GM21737 (cell line): ENCODE data around the gene BCCIP.

Experiments used
- ATAC-seq: cut with Tn5 transposase; IDR thresholded peaks from one replicate; pipeline ENCODE4 v1.9.1; 2021; ENCODE audit warnings: mild to moderate bottlenecking, moderate library complexity; ENCODE audit not compliant: unreplicated experiment

BCCIP gene

DNA sequence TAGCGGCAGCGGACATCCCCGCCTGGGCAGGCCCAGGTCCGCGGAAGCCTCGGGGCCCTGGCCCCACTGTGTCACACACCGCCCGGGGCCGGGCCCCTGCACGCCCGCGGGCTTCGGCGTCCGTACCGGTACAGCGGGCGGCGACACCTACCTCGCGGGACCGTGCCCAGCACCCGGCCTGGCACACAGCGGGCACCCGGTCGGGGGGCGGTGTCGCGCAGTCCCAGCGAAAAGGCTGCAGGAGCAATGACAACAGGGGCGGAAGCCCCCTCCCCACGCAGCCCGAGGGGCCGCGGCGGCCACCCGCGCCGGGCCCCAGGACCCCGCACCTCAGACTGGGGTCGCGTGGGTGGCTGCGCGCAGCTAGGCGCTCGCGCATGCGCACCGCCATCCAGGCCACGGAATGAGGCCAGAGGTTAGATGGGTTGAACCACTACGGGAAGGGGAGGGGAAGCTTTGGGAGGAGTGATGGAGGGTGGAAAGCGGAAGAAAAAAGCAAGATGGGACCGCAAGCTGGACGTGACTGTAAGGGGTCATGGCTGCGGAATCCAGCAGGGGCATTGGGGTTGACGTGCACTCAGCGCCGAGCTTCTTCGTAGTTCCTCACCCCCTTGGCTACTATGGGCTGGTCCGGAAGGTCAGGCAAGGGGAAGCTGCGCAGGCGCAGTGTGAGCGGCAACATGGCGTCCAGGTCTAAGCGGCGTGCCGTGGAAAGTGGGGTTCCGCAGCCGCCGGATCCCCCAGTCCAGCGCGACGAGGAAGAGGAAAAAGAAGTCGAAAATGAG, at the start of gene BCCIP, which contains the start of gene UROS:
Gene BCCIP, plus strand, starts transcription at position 669 of the 785 bp plus-strand sequence. Its CDS starts 12 bp downstream, at position 681.
Gene UROS, minus strand, starts transcription at position 381 of the 785 bp plus-strand sequence. CDS start 6,759 bp downstream, outside the sequence.
- peak; percentile 70 for ATAC-seq

DNA sequence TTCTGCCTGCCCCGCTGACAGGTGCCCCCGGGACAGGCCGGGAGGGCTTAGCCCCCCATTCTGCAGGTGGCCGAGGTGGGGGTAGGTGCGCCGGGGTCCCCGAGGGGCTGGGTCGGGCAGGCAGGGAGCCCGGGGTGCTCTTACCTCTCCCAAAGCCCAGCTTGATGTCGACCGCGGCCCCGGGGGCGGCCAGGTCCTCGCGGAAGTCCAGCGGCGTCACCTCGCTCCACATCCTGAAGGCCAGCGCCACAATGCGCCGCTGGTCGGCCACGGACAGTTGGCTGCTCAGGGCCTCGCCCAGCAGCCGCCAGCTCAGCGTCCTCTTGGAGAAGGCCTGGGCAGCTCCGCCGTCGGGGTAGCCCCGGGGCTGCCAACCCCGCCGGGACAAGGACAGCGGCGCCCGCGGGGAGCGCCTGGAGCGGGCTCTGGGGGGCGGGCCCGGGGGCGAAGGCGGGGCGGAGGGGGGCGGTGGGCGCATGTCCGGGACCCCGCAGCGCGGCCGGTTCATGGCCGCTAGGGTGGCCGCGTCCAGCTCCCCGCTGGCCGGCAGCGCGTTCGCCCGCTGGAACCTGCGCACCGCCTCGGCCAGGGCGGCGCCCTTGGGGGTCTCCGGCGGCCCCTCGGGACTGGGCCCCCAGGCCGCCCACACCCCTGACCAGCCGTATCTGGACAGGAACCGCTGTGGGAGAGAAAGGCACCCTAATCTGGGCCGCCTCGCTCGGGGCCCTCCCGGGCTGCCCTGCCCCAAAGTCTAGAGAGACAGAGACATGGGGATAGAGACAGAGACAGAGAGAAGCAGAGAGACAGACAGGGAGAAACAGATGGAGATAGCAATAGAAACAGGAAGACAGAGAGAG, 49.4 kb upstream of the BCCIP start:
- no peak for ATAC-seq

DNA sequence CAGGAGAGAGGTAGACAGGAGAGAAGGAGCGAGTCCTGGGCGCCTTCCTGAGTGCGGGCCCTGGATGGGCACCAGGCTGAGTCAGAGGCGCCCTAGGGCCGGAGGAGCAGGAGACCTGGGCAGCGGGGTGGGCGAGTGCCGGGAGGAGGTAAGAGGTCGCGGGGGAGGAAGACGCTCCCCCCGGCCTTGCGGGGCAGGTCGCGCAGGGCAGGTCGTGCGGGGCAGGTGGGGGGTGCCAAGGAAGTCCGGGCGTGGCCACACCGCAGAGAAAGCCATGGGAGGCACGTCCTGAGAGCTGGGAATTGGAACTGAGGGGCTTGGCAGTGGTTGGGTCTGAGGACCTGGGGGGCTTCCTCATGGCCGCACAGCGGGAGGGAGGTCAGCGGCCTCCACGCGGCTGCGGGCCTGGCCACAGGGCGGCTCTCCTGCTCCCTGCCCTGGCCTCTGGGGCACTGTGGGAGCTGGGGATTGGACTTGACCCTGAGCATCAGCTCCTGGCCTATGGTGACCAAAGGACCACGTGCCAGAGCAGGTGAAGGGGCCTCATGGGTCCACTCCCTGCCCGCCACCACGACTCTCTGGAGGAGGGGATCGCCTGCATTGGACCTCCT, 48.7 kb upstream of the BCCIP start:
- no peak for ATAC-seq

DNA sequence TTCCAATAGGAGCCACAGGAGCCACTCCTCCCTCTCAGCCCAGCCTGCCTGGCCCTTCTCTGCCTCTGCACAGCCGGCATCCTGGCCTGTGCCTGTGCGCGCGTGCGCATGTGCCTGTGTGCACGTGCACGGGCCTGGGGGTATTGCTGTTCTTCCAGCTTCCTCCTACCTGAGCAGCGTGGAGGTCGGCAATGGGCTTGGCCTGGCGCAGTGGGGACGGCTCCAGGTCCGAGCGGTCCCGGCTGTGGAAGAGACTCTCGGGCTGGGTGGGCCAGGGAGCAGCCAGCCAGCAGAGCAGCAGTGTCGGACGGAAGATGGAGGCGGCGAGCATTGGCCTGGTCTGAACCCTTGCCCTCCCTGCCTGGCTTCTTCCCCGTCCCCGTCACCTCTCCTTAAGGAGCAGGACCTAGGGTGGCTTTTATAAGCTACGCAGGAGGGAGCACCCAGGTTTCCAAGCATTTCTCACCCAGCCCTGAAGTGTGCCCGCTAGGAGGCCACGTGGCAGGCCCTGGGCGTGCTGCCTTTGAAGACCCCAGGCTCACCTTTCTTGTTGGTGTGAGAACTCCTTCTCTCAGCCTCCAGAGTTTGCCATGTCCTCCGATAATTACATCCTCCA, 47.7 kb upstream of the BCCIP start, which contains the start of gene MMP21:
Gene MMP21, minus strand, starts transcription at position 331 of the 616 bp plus-strand sequence. Its CDS starts 0 bp downstream, at position 331.
- ATAC-seq, result no peak

DNA sequence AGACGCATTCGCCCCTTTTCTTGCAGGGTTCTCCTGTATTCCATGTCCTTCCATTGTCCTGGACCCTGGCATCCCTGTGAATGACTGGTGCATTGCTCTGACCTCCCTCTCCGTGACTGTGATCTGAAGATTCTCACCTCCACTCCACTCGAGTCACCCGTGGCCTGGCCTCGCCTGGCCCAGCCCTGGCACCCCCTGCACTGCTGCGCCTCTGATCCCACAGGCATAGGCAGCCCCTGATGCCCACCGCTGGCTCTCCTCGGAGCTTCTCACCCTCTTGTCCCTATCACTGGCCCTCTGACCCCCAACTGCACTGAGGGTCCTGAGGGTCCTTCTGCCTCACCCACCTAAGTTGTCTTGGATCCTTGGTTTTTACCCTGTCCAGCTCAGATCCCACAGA, 45.5 kb upstream of the BCCIP start:
- no peak for ATAC-seq

DNA sequence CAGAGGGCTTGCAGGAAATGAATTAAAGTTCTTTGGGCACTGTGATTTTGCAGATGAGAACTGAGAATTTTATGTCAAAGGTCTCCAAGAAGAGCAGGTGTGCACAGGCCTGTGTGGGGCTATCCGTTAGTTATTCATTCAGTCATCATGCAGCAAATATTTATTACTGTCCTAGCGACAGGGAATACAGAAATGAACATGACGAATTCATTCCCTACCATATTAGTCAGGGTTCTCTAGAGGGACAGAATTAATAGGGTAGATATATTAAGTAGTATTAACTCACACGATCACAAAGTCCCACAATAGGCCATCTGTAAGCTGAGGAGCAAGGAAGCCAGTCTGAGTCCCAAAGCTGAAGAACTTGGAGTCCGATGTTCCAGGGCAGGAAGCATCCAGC, 44.8 kb upstream of the BCCIP start:
- no peak for ATAC-seq

DNA sequence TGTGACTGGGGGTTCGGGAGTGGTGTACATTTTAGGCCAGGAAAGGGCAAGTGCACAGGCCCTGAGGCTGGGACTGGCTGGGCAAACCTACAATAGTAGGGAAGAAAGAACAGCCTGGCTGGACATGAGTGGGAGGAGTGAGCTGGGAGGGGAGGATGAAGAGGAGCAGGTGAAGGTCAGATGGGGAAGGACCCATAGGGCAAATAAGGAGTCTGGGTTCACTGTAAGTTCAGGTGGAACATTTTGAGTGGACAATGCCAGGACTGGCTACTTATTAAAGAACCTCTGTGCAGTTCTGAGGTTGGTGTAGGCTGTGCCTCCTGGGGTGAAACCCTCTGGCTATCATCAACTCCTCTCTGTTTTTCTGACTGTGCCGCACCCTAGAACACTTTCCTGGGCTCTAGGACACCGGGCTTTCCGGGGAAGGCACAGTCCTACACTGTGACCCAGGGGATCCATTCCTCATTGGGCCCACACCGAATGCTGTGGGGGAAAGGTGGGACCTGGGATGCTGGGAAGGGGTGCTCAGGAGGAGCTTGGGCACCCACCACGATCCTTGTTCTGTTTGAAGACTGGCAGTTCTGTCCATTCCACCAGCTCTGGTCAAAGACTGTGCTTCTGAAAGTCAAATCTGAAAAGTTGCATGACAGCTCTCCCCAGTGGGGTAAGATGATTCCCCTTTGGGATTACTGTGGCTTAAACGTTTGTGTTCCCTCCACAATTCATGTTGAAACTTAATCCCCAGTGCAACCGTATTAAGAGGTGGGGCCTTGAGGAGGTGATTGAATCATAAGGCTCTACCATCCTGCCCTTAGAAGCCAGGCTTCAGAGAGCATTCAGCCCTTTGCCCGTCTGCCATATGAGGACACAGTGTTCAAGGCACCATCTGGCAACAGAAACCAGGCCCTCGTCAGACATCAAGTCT, 43.7 kb upstream of the BCCIP start:
- ATAC-seq, result no peak

DNA sequence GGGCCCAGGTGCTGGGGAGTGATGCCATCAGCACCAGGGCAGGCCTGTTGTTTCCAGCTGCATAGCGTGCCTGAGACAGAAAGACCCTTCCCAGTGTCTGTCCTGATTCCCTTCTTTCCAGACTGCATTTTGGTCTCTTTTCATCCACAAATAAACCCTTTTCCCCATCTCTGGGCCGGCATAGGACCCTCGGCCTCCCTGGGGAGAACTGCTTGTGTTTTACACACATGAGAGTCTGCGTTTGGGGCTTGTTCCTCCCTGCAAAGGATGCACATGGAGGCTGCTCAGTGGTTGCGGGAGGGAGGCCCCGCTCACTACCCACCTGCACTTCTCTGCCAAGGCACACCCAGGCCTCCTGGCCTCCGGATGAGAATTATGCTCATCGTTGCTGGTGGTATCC, 42.0 kb upstream of the BCCIP start:
- ATAC-seq, result no peak

DNA sequence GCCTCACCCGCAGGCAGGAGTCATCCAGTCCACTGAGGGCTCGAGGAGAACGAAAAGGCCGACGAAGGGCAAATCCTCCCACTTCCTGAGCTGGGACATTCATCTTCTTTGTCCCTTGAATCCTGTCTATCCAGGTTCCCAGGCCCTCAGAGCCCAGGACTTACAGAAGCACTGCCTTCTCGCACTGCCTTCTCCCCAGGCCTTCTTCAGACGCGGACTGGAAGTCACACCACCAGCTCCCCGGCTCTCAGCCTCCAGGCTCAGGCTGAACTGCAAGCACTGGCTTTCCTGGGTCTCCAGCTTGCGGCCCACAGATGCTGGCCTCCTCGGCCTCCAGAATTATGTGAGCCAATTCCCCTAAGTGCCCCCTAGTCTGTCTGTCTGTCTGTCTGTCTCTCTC, 41.3 kb upstream of the BCCIP start:
- ATAC-seq, result no peak

DNA sequence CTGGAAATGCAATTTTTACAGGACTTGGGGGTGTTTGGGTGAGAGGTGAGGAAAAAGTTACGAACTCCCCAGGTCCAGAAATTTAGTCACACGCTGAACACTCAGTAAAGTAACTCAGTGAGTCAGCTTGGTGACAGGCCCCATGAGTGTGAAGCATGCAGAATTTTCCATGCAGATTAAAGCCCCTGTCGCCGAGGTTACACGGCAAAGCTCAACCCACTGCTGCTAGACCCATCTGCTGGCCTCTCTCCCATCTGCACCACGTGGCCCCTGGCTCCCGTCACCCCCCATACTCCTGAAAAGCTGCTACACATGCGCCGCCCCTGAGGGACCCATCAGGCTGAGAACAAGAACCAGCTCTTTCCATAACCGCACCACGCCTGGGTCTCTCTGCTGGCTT, 40.7 kb upstream of the BCCIP start:
- no peak for ATAC-seq

DNA sequence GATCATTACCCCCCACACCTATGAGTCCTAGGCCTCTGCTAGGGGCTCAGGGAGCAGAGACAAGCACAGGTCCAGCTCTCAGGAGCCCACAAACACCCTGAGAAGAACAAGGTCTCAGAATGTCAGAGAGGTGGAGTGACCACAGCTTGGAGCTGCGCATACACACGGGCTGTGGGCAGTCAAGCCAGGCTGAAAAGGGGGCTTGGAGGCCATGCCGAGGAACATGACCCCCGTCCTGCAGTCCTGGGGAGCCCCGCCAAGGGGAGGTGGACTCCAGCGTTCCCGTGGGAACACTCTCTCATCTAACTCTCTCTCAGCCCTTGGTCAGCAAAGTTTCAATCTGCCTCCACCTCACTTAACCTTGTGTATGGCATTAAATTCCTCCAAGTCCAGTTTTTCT, 39.9 kb upstream of the BCCIP start:
- no peak for ATAC-seq

DNA sequence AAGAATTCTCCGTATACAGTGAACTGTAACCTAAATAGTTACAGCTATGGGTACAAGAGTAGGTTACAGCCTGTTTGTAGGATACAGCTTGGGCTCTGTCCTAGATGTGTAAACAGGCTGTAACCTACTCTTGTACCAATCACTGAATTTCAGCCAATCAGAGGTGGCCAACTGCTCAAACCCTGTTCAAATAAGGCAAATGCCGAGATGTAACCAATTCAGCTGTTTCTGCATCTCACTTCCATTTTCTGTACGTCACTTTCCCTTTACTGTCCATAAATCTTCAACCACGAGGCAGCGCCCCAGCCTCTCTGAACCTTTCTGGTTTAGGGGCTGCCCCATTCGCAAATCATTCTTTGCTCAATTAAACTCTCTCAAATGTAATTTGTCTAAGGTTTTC, 39.4 kb upstream of the BCCIP start:
- ATAC-seq, result peak; percentile 77

DNA sequence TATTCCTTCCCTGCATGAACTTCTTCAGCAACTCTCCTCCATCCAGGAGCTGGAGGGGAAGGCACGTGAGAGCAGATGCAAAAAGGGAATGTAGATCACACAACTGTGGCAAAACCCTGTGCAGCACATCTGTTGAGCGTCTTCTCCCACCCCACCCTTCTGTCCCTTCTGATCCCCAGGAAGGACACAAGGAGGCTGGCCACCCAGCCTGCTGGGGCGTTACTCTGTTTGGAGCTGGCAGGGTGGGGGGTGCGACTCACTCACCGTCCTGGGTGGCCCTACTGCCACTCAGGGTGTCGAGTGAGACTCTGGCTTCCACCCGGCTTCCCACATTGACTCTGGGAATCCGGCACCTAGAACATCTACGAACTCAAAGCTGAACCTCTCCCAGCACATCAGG, 37.6 kb upstream of the BCCIP start:
- ATAC-seq, result no peak

DNA sequence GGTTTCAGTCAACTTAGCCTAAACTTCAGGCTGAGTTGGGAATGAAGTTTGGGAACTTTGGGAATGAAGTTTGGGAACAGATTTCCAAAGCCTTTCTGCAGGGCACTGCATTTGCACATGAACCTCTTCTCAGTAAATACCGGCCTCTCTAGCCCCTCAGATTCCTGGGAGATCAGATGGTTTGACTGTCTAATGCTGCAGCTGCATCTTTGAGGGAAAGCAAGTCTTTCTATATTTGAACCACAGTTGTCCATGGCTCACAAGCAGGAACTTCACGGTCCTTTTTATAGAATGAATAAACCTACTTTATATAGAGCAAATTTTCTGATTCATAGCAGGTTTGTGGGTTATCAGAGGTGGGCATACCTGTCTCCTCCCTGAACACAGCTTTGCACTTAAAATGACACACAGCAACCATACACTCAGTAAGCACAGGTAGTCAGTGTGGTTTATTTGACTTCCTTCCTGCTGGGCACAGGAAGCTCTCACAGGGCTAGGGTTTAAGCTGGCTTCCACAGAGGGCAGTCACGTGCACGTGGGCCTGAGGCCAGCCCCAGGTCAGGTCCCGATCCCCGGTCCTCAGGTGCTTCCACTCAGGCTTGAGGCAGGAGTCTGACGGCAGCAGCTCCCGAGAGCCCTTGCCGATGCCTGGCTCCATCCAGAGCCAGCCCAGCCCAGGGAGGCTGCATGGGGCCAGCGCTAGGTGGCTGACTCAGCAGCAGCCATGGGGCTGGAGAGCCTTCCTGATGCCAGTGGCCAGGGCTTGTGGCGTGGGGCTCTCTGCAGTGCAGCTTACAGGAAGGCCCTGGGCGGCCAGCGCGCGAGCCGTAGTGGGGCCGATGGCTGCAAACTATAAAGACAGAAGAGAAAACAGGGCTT, 35.0 kb upstream of the BCCIP start:
- ATAC-seq, result no peak

DNA sequence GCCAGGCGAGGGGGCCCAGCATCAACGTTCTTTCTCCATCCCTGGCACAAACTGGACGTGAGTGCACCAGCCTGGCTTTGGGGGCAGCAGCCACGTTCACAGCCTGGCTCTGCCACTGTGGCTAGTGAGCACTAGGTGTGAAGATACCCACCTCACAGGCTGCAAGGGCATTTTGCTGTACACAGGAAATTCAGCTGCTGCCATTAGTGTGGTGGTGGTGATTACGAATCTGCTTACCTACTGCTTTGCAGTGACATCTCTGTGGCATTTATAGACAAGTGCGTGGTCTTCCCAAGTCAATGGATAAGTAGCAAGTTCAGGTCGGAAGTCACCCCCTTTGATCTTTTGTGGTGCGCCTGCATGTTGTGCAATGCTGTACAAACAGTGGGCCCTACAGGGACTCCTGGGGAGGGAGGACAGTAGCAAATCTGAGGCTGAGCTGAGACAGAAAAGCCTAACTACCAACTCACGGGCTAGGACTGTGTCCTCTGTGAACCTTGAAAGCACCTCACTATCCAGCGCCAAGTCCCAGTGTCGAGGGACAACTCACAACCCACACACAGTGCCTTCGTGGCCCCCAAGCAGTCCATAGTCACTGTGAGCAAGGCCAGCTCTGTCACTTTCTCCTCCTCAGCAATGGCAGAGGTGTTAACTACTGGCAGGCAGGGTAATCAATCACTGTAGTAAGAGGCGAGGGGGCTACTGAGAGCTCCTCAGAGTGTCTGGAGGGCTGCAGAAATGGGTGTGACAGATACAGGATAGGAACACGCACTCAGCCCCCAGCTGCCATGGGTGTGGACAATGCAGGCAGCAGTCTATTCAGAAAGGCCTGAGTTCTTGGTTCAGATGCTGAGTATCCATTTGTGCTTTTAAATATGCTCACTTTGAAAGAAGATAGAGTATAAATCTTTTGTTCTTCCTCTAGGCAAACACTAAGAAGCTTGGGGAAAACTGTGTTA, 30.7 kb upstream of the BCCIP start:
- ATAC-seq, result no peak

DNA sequence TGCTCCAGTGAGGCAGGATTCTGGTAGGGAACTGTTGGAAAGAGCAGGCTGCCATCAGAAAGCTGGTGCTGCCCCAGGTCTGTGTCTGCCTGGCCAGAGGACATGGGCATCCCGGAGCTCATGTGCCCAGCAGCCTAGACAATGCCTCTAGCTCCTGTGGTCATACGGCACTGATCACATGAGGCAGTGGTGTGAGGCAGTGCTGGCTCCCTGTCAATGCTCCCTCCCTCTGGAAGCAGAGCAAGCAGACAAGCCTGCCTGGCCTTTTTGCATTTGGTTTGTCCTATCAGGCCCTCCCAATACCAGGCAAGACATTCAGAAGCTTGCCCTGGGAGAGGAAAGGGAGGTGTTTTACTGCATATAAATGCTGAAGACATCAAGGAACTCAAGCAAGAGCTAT, 28.2 kb upstream of the BCCIP start:
- ATAC-seq, result no peak

DNA sequence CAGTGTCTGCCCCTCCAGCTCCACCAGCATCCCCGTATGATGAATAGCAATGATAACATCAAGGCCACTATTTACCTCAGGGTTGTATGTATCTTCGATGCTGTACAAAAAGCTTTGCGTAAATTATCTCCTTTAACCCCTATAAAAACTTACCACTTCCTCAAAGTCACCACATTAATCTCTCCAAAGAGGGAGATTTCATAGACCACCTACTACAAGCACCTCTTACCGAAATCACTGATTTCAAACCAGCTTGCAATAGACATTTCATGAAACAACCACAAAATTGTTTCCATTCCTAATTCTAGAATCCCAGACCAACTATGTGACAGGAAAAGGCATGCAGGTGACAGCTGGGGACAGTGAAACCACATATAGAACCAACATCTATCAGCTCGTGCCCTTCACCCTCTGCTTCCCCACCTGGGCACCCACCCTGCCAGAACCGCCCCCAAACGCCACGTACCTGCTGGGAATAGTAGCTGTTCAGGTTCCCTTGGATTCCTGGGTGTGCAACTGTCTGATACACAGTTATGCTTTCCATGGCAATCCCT, 27.6 kb upstream of the BCCIP start:
- no peak for ATAC-seq

DNA sequence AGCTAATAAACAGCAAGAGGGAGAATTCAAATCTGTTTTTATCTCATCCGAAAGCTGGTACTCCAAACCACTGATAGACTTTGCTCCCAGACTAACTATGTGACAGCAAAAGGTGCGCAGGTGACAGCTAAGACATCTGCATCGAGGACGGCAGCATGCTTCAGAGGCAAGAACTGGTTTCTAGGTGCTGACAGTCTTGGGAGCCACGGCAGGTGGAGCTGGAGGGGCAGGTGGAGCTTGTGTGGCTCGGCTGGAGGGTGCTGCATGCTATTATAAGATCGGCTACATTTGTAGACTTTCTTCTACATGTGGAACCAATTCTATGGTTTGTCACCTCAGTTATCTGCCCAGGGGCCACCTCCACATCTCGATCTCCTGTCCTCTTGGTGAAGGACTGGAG, 25.9 kb upstream of the BCCIP start:
- ATAC-seq, result no peak
